ENCODE measurements around the gene CNTNAP5. TPM values are rescaled to one million over a fixed set of nuclear protein-coding genes. Genes with fewer than 3 reads are reported as not detected.

Gene CNTNAP5
- total RNA-seq, 1 experiment from 2014 or later = not detected

DNA sequence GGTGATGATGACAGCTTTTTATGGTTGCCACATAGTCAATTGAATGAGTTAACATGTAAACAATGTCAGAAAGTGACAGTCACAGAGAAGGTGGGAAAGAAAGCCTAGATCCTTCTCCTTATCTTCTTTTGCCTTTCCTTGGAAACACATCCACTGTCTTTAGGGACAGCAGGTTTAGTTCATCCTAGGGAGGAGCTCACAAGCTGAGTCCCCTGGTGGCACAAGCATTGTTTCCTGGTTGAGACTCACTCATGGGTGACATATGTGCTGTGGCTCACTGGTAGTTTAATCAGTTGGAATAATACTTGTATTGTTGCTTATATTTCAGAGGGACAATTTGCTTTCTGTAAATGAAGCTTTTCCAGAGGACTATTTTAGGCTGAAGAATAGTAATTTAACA lies 598.5 kb downstream of the CNTNAP5 start:
- ChIA-PET CTCF (no interaction called here), POLR2A (interaction anchor here (0.6 kb wide), 1 partner anchor 131 kb away, joined by 3 read pairs; no protein-coding TSS in a partner anchor)

DNA sequence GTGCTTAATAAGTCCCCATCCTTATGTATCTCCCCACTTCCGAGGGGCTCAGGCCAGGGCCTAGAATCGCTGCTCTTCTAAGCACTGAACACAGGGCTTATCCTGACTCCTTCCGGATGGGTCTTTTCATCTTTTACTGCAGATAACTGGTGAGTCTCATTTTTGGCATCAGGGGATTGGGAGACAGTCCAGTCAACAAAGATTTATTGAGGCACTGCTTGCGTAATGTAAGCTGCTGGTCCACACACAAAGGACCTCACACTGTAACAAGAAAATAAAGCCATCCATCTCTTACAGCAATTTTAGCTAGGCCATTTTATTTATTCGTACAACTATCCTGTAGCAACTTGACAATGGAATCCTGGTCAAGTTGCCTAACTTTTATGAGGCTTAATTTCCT lies 600.5 kb downstream of the CNTNAP5 start:
- BruUV-seq (replicated peaks) = no TSS peak
- in situ Hi-C loops (cut with HindIII; ENCODE audit: low pct_unique_long_range_greater_than_20kb, low sequenced_read_pairs) = no loop called here
- CTCF ChIA-PET = no interaction called here

More for the DNA sequence above, 598.5 kb downstream of the CNTNAP5 start:
- in situ Hi-C loops (cut with HindIII; ENCODE audit: low pct_unique_long_range_greater_than_20kb, low sequenced_read_pairs) (no loop called here), intact Hi-C loops (cut with micrococcal nuclease; ENCODE audit: unreplicated experiment) (no loop called here)
- Histone ChIP-seq H3K9me3 (ENCODE audit: control insufficient read depth, insufficient read depth, low read depth, low read length) (no peaks in the 10 kb centered on the region), H3K4me3 (ENCODE audit: low read depth in 2 of 2, low read length in 2 of 2) (no peak overlapping the region), H3K4me1 (ENCODE audit: control insufficient read depth, insufficient read depth, low read length) (no peaks in the 10 kb centered on the region), H3K27me3 (ENCODE audit: control insufficient read depth, insufficient read depth, low read length) (no peaks in the 10 kb centered on the region), H3K27ac (ENCODE audit: low read length) (no peak overlapping the region), H3K36me3 (ENCODE audit: control insufficient read depth, insufficient read depth, low read length) (no peaks in the 10 kb centered on the region)
- ATAC-seq (no peak), DNase-seq (ENCODE audit: low read depth, low spot score) (no peak)
- no TSS peak for BruUV-seq (replicated peaks)
- TF ChIP-seq POLR2AphosphoS5 (IDR thresholded peaks at IDR 0.05; ENCODE audit: low read depth, low read length) = no peak
- TF ChIP-seq, protein P1, sequence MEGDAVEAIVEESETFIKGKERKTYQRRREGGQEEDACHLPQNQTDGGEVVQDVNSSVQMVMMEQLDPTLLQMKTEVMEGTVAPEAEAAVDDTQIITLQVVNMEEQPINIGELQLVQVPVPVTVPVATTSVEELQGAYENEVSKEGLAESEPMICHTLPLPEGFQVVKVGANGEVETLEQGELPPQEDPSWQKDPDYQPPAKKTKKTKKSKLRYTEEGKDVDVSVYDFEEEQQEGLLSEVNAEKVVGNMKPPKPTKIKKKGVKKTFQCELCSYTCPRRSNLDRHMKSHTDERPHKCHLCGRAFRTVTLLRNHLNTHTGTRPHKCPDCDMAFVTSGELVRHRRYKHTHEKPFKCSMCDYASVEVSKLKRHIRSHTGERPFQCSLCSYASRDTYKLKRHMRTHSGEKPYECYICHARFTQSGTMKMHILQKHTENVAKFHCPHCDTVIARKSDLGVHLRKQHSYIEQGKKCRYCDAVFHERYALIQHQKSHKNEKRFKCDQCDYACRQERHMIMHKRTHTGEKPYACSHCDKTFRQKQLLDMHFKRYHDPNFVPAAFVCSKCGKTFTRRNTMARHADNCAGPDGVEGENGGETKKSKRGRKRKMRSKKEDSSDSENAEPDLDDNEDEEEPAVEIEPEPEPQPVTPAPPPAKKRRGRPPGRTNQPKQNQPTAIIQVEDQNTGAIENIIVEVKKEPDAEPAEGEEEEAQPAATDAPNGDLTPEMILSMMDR (IDR thresholded peaks at IDR 0.05) = no peak
- TF ChIP-seq SIN3A (IDR thresholded peaks at IDR 0.05; ENCODE audit: borderline replicate concordance, insufficient read depth, low read depth, low read length) = no peak
- TF ChIP-seq TCF7L2 (IDR thresholded peaks at IDR 0.05; ENCODE audit: low read depth, low read length) = no peak
- TF ChIP-seq, protein P2, sequence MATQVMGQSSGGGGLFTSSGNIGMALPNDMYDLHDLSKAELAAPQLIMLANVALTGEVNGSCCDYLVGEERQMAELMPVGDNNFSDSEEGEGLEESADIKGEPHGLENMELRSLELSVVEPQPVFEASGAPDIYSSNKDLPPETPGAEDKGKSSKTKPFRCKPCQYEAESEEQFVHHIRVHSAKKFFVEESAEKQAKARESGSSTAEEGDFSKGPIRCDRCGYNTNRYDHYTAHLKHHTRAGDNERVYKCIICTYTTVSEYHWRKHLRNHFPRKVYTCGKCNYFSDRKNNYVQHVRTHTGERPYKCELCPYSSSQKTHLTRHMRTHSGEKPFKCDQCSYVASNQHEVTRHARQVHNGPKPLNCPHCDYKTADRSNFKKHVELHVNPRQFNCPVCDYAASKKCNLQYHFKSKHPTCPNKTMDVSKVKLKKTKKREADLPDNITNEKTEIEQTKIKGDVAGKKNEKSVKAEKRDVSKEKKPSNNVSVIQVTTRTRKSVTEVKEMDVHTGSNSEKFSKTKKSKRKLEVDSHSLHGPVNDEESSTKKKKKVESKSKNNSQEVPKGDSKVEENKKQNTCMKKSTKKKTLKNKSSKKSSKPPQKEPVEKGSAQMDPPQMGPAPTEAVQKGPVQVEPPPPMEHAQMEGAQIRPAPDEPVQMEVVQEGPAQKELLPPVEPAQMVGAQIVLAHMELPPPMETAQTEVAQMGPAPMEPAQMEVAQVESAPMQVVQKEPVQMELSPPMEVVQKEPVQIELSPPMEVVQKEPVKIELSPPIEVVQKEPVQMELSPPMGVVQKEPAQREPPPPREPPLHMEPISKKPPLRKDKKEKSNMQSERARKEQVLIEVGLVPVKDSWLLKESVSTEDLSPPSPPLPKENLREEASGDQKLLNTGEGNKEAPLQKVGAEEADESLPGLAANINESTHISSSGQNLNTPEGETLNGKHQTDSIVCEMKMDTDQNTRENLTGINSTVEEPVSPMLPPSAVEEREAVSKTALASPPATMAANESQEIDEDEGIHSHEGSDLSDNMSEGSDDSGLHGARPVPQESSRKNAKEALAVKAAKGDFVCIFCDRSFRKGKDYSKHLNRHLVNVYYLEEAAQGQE (IDR thresholded peaks at IDR 0.05; ENCODE audit: insufficient read depth in 1 of 2, low read depth in 2 of 2, low read length in 1 of 2) = no peak

More for the DNA sequence above, 600.5 kb downstream of the CNTNAP5 start:
- intact Hi-C loops (cut with micrococcal nuclease; ENCODE audit: unreplicated experiment) = no loop called here
- no peak overlapping the region for H3K4me3 ChIP-seq (ENCODE audit: low read depth in 2 of 2, low read length in 2 of 2)
- POLR2A ChIA-PET = no interaction called here
- TF ChIP-seq, protein P2 (IDR thresholded peaks at IDR 0.05; ENCODE audit: insufficient read depth in 1 of 2, low read depth in 2 of 2, low read length in 1 of 2) = no peak
- TF ChIP-seq, protein P1 (IDR thresholded peaks at IDR 0.05) = no peak
- TF ChIP-seq SIN3A (IDR thresholded peaks at IDR 0.05; ENCODE audit: borderline replicate concordance, insufficient read depth, low read depth, low read length) (no peak), POLR2AphosphoS5 (IDR thresholded peaks at IDR 0.05; ENCODE audit: low read depth, low read length) (no peak), TCF7L2 (IDR thresholded peaks at IDR 0.05; ENCODE audit: low read depth, low read length) (no peak)
- no peaks in the 10 kb centered on the region for H3K27me3 ChIP-seq (ENCODE audit: control insufficient read depth, insufficient read depth, low read length)
- H3K4me1 ChIP-seq (ENCODE audit: control insufficient read depth, insufficient read depth, low read length) = no peaks in the 10 kb centered on the region
- H3K9me3 ChIP-seq (ENCODE audit: control insufficient read depth, insufficient read depth, low read depth, low read length) = no peaks in the 10 kb centered on the region
- H3K36me3 ChIP-seq (ENCODE audit: control insufficient read depth, insufficient read depth, low read length) = no peaks in the 10 kb centered on the region
- ATAC-seq (no peak), DNase-seq (ENCODE audit: low read depth, low spot score) (no peak)
- no peak overlapping the region for H3K27ac ChIP-seq (ENCODE audit: low read length)
